ENCODE measurements around the gene RIPOR3.

RIPOR3 gene

DNA sequence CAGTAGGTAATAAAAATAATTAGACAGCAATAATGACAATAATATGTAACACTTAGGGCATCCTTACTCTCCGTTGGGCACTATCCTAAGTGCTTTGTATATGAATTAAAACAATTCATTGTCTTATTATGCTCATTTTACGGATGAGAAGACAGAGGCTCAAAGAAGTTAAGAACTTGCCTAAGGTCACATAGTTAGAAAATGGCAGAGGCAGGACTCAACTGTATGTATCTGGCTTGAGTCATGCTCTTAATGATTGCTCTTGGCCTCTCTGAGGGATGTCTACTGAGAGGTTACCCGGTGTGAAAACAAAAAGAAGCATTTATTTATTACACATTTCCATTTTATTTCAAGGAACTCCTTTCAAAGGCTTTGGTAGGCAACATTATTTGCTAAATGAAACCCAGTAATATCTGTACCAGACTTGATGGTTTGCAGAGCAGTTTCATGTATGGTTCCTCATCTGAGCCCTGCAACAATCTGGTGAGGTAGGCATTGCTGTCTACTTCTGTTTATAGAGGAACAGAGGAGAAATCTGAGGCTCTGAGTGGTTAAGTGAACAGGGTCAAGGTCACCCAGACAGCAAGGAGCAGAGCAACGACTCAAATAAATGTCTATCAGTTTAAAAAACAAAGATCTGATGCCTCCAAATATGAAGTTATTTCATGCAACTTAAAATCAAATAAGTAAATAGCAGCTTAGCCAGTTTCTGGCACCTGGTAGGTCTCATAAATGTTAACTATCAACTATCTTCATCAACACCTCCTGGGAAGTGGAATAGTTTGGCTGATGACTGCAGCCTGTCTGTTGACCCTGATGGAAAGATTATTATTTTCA is 35.8 kb upstream of the RIPOR3 start:
- TF ChIP-seq EZH2phosphoT487 (conservative IDR thresholded peaks at IDR 0.05; ENCODE audit: low read length), result no peak

DNA sequence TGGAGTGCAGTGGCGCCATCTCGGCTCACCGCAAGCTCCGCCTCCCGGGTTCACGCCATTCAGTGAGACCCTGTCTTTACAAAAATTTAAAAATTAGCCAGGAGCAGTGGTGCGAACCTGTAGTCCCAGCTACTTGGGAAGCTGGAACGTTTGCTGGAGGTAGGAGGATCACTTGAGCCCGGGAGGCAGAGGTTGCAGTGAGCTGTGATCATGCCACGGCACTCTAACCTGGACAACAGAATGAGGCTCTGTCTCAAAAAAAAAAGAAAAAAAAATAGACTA is 34.3 kb upstream of the RIPOR3 start:
- no peaks in the 10 kb centered on the region for H3K79me2 ChIP-seq (ENCODE audit: insufficient read depth, low read length)
- no peak overlapping the region for H2AFZ ChIP-seq (ENCODE audit: low read depth, low read length, severe bottlenecking)
- no peaks in the 10 kb centered on the region for H3F3A ChIP-seq (ENCODE audit: insufficient read depth)
- TF ChIP-seq, protein P1, sequence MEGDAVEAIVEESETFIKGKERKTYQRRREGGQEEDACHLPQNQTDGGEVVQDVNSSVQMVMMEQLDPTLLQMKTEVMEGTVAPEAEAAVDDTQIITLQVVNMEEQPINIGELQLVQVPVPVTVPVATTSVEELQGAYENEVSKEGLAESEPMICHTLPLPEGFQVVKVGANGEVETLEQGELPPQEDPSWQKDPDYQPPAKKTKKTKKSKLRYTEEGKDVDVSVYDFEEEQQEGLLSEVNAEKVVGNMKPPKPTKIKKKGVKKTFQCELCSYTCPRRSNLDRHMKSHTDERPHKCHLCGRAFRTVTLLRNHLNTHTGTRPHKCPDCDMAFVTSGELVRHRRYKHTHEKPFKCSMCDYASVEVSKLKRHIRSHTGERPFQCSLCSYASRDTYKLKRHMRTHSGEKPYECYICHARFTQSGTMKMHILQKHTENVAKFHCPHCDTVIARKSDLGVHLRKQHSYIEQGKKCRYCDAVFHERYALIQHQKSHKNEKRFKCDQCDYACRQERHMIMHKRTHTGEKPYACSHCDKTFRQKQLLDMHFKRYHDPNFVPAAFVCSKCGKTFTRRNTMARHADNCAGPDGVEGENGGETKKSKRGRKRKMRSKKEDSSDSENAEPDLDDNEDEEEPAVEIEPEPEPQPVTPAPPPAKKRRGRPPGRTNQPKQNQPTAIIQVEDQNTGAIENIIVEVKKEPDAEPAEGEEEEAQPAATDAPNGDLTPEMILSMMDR (IDR thresholded peaks at IDR 0.05; ENCODE audit: insufficient read depth, low read length, poor library complexity, severe bottlenecking), result no peak
- no peak for TF ChIP-seq EZH2phosphoT487 (conservative IDR thresholded peaks at IDR 0.05; ENCODE audit: low read length)
- no peaks in the 10 kb centered on the region for H4K20me1 ChIP-seq (ENCODE audit: low read depth, low read length)
- no peaks in the 10 kb centered on the region for H3K36me3 ChIP-seq (ENCODE audit: low read length)
- no peaks in the 10 kb centered on the region for H3K9me3 ChIP-seq (ENCODE audit: insufficient read depth, low read length)
- no peak overlapping the region for H3K4me3 ChIP-seq (ENCODE audit: insufficient read depth, low read length, poor library complexity, severe bottlenecking)
- no peaks in the 10 kb centered on the region for H3K9me2 ChIP-seq (replicated peaks; ENCODE audit: insufficient read depth, low read length)
- H3K9ac ChIP-seq (ENCODE audit: low read length), result no peak overlapping the region
- H3K27me3 ChIP-seq (ENCODE audit: low read length), result no peaks in the 10 kb centered on the region
- no peak overlapping the region for H3K27ac ChIP-seq (ENCODE audit: low read depth, low read length)
- no peak overlapping the region for H3K4me2 ChIP-seq (ENCODE audit: low read depth, low read length, poor library complexity, severe bottlenecking)

More for the DNA sequence above, 35.8 kb upstream of the RIPOR3 start:
- Histone ChIP-seq H3K79me2 (ENCODE audit: insufficient read depth, low read length) (peaks cover under 1% of the 10 kb centered on the region; the same call in 1 of the 2 replicates), H4K20me1 (ENCODE audit: low read depth, low read length) (no peaks in the 10 kb centered on the region), H3K9ac (ENCODE audit: low read length) (no peak overlapping the region), H3K4me2 (ENCODE audit: low read depth, low read length, poor library complexity, severe bottlenecking) (no peak overlapping the region), H3K9me3 (ENCODE audit: insufficient read depth, low read length) (no peaks in the 10 kb centered on the region), H3K4me3 (ENCODE audit: insufficient read depth, low read length, poor library complexity, severe bottlenecking) (no peak overlapping the region), H3K9me2 (replicated peaks; ENCODE audit: insufficient read depth, low read length) (no peaks in the 10 kb centered on the region), H3F3A (ENCODE audit: insufficient read depth) (no peaks in the 10 kb centered on the region), H3K27me3 (ENCODE audit: low read length) (no peaks in the 10 kb centered on the region), H3K36me3 (ENCODE audit: low read length) (no peaks in the 10 kb centered on the region), H3K27ac (ENCODE audit: low read depth, low read length) (no peak overlapping the region), H2AFZ (ENCODE audit: low read depth, low read length, severe bottlenecking) (no peak overlapping the region)

DNA sequence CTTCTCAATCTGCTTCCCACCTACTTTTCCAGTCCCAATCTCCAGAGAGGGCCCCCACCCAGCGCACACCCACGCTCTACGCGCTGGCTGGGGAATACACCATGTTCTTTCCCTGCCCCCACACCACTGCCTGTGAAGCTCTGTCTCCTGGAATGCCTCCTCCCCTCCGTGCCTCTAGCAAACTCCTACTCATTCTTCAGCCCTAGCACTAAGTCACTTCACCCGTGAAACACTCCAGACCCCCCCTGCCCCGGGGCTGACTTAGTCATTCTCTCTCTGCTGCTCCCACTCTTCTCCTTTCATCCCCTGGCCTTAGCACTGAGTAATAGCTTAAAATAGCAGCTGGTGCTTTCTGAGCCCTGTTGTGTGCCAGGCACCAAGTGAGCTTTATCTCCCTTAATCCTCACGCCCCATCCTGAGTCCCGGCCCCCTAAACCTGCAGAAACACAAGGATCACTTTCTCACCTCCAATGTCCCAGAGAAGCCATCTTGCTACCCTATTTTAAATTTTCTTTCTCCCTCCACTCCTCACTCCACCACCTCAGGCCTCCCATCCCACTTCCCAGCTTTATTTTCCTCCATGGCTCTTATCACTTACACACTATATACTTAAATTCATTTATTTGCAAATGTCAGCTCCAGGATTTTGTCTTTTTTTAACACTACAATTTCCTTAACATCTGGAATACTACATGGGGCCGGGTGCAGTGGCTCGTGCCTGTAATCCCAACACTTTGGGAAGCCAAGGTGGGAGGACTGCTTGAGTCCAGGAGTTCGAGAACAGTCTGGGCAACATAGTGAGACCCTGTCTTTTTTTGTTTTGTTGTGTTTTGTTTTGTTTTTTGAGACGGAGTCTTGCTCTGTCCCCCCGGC is 33.7 kb upstream of the RIPOR3 start:
- Histone ChIP-seq H3K9ac (ENCODE audit: low read length) (no peak overlapping the region), H3K79me2 (ENCODE audit: insufficient read depth, low read length) (no peaks in the 10 kb centered on the region), H3K4me2 (ENCODE audit: low read depth, low read length, poor library complexity, severe bottlenecking) (no peak overlapping the region), H3F3A (ENCODE audit: insufficient read depth) (no peaks in the 10 kb centered on the region), H3K9me3 (ENCODE audit: insufficient read depth, low read length) (no peaks in the 10 kb centered on the region), H3K9me2 (replicated peaks; ENCODE audit: insufficient read depth, low read length) (no peaks in the 10 kb centered on the region), H3K27me3 (ENCODE audit: low read length) (no peaks in the 10 kb centered on the region), H3K4me3 (ENCODE audit: insufficient read depth, low read length, poor library complexity, severe bottlenecking) (no peak overlapping the region), H2AFZ (ENCODE audit: low read depth, low read length, severe bottlenecking) (no peak overlapping the region), H4K20me1 (ENCODE audit: low read depth, low read length) (no peaks in the 10 kb centered on the region), H3K27ac (ENCODE audit: low read depth, low read length) (no peak overlapping the region), H3K36me3 (ENCODE audit: low read length) (no peaks in the 10 kb centered on the region)
- TF ChIP-seq, protein P1 (IDR thresholded peaks at IDR 0.05; ENCODE audit: insufficient read depth, low read length, poor library complexity, severe bottlenecking), result no peak
- no peak for TF ChIP-seq EZH2phosphoT487 (conservative IDR thresholded peaks at IDR 0.05; ENCODE audit: low read length)
